ENCODE results near the gene CGREF1. TPM values are rescaled to one million over a fixed set of nuclear protein-coding genes. Genes with fewer than 3 reads are reported as not detected.
A peak's percentile ranks its signal among the peaks of the same experiment; 100 is the strongest.

Gene CGREF1
- total and polyA plus RNA-seq, 4 donors: 0.98 to 16.1 (median 11.7) TPM

- TF ChIP-seq GABPA (IDR thresholded peaks at IDR 0.05 in 1 of 2, conservative IDR thresholded peaks at IDR 0.05 in 1 of 2): no peak
- TF ChIP-seq FOXA2 (IDR thresholded peaks at IDR 0.05): no peak
- no peak for TF ChIP-seq REST (IDR thresholded peaks at IDR 0.05)
- TF ChIP-seq SP1 (IDR thresholded peaks at IDR 0.05): no peak
- TF ChIP-seq RAD21 (IDR thresholded peaks at IDR 0.05): no peak
- no peak for TF ChIP-seq YY1 (IDR thresholded peaks at IDR 0.05)
- no peak for TF ChIP-seq FOXA1 (IDR thresholded peaks at IDR 0.05)
- TF ChIP-seq TAF1 (conservative IDR thresholded peaks at IDR 0.05): no peak
- TF ChIP-seq RXRA (IDR thresholded peaks at IDR 0.05): no peak
- TF ChIP-seq ZBTB33 (IDR thresholded peaks at IDR 0.05): no peak
- no peak for TF ChIP-seq MAX (IDR thresholded peaks at IDR 0.05)
- no peak for TF ChIP-seq HNF4G (IDR thresholded peaks at IDR 0.05)
- Histone ChIP-seq H3K4me1 (ENCODE audit: control insufficient read depth in 4 of 4, insufficient read depth in 4 of 4, low read length in 3 of 4) (peaks cover 26 to 82% (median 70%) of the 10 kb centered on the region in 4 donors), H3K9ac (ENCODE audit: low read depth in 1 of 2, low read length in 2 of 2) (peak overlapping the region; percentile 10 to 46), H3K27ac (ENCODE audit: low read depth in 1 of 2, low read length in 2 of 2) (peak overlapping the region; percentile 82 to 87), H3K27me3 (ENCODE audit: control insufficient read depth in 4 of 4, insufficient read depth in 4 of 4, low read length in 3 of 4) (no peaks in the 10 kb centered on the region), H3K9me3 (ENCODE audit: control insufficient read depth in 4 of 4, low read length in 3 of 4) (no peaks in the 10 kb centered on the region), H3K36me3 (ENCODE audit: control insufficient read depth in 4 of 4, insufficient read depth in 3 of 4, low read depth in 1 of 4, low read length in 3 of 4) (peaks cover 3 to 22% (median 15%) of the 10 kb centered on the region in 4 donors), H3K4me3 (ENCODE audit: low read depth in 1 of 3, low read length in 3 of 3) (peak overlapping the region in 2 of 3 donors; percentile 12 to 40)
- WGBS: 54% methylated on average over 24 of the region's 24 CpGs
- DNase-seq (ENCODE audit: low spot score): no peak
Observed at GRCh38 chr2:27094353-27094984, 24.5 kb downstream of the CGREF1 start.

GRCh38 chr2:27093430-27094352 lies 25.2 kb downstream of the CGREF1 start:
- 40% methylated on average over 6 of the region's 6 CpGs for WGBS
- peaks cover 3 to 19% (median 12%) of the 10 kb centered on the region in 4 donors for H3K36me3 ChIP-seq (ENCODE audit: control insufficient read depth in 4 of 4, insufficient read depth in 3 of 4, low read depth in 1 of 4, low read length in 3 of 4)
- TF ChIP-seq FOXA1 (IDR thresholded peaks at IDR 0.05) (no peak), HNF4G (IDR thresholded peaks at IDR 0.05) (peak; percentile 37), MAX (IDR thresholded peaks at IDR 0.05) (peak; percentile 64), REST (IDR thresholded peaks at IDR 0.05) (peak; percentile 82), TAF1 (conservative IDR thresholded peaks at IDR 0.05) (peak; percentile 75), SP1 (IDR thresholded peaks at IDR 0.05) (peak; percentile 89), HNF4A (conservative IDR thresholded peaks at IDR 0.05) (peak; percentile 83 to 89), RXRA (IDR thresholded peaks at IDR 0.05) (peak; percentile 71 to 91), JUND (IDR thresholded peaks at IDR 0.05) (peak in 1 of 2 donors; percentile 21), EGR1 (IDR thresholded peaks at IDR 0.05; ENCODE audit: low read depth in 2 of 2) (no peak), GABPA (IDR thresholded peaks at IDR 0.05 in 1 of 2, conservative IDR thresholded peaks at IDR 0.05 in 1 of 2) (no peak), CTCF (IDR thresholded peaks at IDR 0.05; ENCODE audit: low read depth, low read length, missing input control) (peak; percentile 2), YY1 (IDR thresholded peaks at IDR 0.05) (no peak), FOXA2 (IDR thresholded peaks at IDR 0.05) (peak; percentile 26), RAD21 (IDR thresholded peaks at IDR 0.05) (peak in 1 of 2 donors; percentile 58)

More at GRCh38 chr2:27093430-27094352, 25.2 kb downstream of the CGREF1 start:
- H3K4me3 ChIP-seq (ENCODE audit: low read depth in 1 of 3, low read length in 3 of 3): peak overlapping the region in 2 of 3 donors; percentile 12 to 40
- H3K27me3 ChIP-seq (ENCODE audit: control insufficient read depth in 4 of 4, insufficient read depth in 4 of 4, low read length in 3 of 4): no peaks in the 10 kb centered on the region
- no peaks in the 10 kb centered on the region for H3K9me3 ChIP-seq (ENCODE audit: control insufficient read depth in 4 of 4, low read length in 3 of 4)
- DNase-seq (ENCODE audit: low spot score): no peak
- peak overlapping the region; percentile 82 to 87 for H3K27ac ChIP-seq (ENCODE audit: low read depth in 1 of 2, low read length in 2 of 2)
- peak overlapping the region; percentile 10 to 51 for H3K9ac ChIP-seq (ENCODE audit: low read depth in 1 of 2, low read length in 2 of 2)
- peaks cover 26 to 88% (median 75%) of the 10 kb centered on the region in 4 donors for H3K4me1 ChIP-seq (ENCODE audit: control insufficient read depth in 4 of 4, insufficient read depth in 4 of 4, low read length in 3 of 4)
